ENCODE measurements around the gene LSM4.
A peak's percentile ranks its signal among the peaks of the same experiment; 100 is the strongest.

The LSM4 gene

DNA sequence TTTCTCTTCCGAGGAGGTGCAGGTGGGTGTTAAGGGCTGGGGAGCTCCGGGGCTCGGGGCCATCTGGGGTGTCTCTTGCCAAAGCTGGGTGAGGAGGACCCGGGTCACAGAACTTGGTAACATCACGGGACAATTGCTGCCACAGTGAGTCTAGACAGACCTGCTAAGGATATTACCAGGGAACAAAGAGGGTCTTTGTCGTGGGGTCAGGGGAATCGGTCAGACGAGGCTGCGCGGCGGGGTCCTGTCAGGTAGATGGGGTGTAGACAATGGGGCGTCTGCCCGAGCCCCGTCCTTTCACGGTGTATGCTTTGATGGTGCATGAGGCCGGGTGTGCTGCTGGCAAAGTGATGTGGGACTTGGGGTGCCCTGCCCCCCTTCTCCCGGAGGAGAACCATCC is 25.3 kb upstream of the LSM4 start:
- H3K4me3 ChIP-seq (ENCODE audit: low read length) = no peak overlapping the region
- no peak for DNase-seq (ENCODE audit: low read depth)
- TF ChIP-seq, protein P1, sequence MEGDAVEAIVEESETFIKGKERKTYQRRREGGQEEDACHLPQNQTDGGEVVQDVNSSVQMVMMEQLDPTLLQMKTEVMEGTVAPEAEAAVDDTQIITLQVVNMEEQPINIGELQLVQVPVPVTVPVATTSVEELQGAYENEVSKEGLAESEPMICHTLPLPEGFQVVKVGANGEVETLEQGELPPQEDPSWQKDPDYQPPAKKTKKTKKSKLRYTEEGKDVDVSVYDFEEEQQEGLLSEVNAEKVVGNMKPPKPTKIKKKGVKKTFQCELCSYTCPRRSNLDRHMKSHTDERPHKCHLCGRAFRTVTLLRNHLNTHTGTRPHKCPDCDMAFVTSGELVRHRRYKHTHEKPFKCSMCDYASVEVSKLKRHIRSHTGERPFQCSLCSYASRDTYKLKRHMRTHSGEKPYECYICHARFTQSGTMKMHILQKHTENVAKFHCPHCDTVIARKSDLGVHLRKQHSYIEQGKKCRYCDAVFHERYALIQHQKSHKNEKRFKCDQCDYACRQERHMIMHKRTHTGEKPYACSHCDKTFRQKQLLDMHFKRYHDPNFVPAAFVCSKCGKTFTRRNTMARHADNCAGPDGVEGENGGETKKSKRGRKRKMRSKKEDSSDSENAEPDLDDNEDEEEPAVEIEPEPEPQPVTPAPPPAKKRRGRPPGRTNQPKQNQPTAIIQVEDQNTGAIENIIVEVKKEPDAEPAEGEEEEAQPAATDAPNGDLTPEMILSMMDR (IDR thresholded peaks at IDR 0.05; ENCODE audit: insufficient read depth, low read depth, low read length, missing control alignments) = no peak

DNA sequence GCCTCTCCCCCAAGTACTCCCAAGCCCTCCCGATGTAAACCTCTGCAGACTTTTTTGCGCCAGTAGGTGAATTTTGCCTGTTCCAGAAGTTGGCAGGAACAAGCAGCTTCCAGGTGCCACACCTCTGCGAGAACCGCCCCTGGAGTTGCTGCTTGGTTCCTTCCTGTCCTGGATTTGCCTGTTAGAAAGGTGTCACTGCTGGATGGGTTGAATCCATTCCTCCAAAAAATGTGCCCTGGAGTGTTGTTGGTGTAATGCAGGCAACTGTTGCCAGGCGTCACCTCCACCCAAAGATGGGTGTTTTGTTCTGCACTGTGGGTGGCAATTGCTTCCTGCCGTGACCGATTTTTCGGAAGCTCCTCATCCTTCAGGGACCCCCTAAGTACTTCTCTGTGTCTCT is 23.2 kb upstream of the LSM4 start:
- TF ChIP-seq, protein P1 (IDR thresholded peaks at IDR 0.05; ENCODE audit: insufficient read depth, low read depth, low read length, missing control alignments) = no peak

DNA sequence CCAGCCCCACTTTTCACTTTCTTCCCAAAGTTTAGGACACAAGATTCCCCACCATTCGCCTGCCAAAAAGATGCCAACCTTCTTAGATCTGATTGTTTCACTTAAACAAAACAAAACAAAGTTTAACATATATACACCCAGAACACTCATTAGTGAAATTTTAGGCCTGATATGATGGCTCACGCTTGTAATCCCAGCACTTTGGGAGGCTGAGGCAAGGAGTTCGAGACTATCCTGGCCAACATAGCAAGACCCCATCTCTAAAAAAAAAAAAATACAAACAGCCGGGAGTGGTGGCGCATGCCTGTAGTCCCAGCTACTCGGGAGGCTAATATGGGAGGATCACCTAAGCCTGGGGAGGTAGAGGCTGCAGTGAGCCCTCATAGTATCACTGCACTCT is 22.4 kb upstream of the LSM4 start:
- no peak overlapping the region for H3K4me3 ChIP-seq (ENCODE audit: low read length)
- no peak for DNase-seq (ENCODE audit: low read depth)
- TF ChIP-seq, protein P1 (IDR thresholded peaks at IDR 0.05; ENCODE audit: insufficient read depth, low read depth, low read length, missing control alignments) = no peak

More for the DNA sequence above, 23.2 kb upstream of the LSM4 start:
- H3K4me3 ChIP-seq (ENCODE audit: low read length) = no peak overlapping the region
- DNase-seq (ENCODE audit: low read depth) = peak; percentile 60

DNA sequence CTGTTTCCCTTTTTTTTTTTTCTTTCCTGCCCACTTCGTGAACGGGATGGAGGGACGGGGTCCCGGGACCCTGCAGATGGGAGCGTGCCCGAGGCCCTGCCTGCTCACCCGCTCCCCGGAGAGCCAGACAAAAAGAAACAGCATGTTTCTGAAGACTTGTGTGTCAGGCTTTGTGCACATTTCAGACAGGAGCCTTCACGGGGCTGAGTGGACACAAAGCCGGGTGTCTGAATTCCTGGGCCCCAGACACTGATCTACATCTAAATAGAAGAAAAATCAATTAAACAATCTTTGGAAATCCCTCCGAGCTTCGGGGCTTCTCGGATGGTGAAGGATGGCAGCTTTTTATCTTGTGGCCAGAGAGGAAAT is 21.7 kb upstream of the LSM4 start:
- DNase-seq (ENCODE audit: low read depth) = no peak
- TF ChIP-seq, protein P1 (IDR thresholded peaks at IDR 0.05; ENCODE audit: insufficient read depth, low read depth, low read length, missing control alignments) = no peak
- no peak overlapping the region for H3K4me3 ChIP-seq (ENCODE audit: low read length)

DNA sequence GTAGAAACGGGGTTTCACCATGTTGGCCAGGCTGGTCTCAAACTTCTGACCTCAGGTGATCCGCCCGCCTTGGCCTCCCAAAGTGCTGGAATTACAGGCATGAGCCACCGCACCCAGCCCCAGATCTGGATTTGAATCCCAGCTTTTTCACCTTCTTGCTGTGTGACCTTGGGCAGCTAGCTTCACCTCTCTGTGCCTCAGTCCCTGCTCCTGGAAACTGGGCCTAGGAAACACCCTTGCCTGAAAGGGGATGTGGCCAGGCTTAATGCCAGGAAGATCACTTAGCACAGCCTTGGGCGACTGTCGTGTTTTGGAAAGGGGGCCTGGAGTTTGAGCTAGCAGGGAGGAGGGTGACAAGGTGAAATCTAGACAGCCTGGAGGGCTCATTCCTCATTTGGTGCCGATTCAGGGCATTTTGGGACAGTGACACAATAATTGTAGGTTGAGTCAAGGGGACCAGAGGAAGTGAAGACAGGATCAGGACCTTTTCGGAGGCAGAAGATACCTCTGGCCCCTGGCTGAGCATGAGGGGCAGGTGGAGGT is 19.3 kb upstream of the LSM4 start:
- TF ChIP-seq, protein P1 (IDR thresholded peaks at IDR 0.05; ENCODE audit: insufficient read depth, low read depth, low read length, missing control alignments) = no peak
- no peak for DNase-seq (ENCODE audit: low read depth)
- no peak overlapping the region for H3K4me3 ChIP-seq (ENCODE audit: low read length)

DNA sequence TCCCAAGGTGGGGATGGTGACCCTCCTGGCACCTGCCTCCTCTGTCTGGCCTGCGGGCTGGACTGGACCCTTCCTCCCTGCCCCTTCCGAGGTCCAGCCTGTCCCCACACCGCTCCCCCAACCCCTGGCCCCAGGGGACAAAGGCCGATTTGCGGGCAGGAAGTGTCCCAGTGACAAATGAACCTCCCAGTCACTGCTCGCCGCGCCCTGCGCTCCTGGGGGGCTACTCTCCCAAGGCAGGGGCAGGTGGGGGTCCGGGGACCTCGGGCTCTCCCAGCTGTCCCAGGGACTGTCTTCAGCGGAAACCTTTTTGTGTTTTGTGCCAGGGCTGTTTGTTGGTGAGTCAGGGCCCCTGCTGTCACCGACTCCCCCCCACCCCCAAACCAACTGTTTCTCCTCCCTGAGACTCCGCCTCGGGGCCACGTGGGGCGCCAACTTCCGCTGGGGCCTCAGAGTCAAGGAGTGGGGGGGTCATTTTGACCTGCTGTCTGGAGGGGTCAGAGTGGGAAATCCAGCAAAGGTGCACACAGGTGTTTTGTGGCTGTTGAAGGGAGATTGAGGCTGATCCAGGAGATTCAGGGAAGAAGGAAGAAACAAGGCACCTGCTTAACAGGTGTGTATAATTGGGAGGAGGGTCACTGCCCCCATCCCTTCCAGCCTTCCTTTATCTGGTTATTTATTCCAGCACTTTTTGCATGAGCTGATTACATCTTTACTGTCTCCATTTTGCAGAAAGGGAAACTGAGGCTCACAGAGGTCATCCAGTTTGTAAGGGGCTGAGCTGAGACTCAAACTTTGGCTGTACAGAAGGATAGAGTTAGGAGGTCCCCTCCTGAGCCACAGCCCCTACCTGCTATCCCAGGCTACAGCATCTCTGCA is 18.4 kb upstream of the LSM4 start:
- peak overlapping the region; percentile 41 for H3K4me3 ChIP-seq (ENCODE audit: low read length)

More for the DNA sequence above, 18.4 kb upstream of the LSM4 start:
- no peak for DNase-seq (ENCODE audit: low read depth)
- TF ChIP-seq, protein P1 (IDR thresholded peaks at IDR 0.05; ENCODE audit: insufficient read depth, low read depth, low read length, missing control alignments) = no peak

All from epithelial cell of esophagus (primary cell).